WTC11 (cell line): ENCODE measurements around the gene CAST.

Source experiments
- CTCF ChIP-seq: fragments of 200-600 bp; IDR thresholded peaks from 2 replicates; pipeline ENCODE4 v1.8.0; 2022; ENCODE audit warnings: antibody characterized with exemption
- MAX ChIP-seq: sonication (generic); formaldehyde crosslinking; IDR thresholded peaks from 2 replicates; pipeline ENCODE4 v1.8.0; 2022; ENCODE audit warnings: mild to moderate bottlenecking, missing genetic modification reagents
- TCF7 ChIP-seq: sonication (generic); formaldehyde crosslinking; IDR thresholded peaks from 2 replicates; pipeline ENCODE4 v1.8.0; 2022; ENCODE audit warnings: mild to moderate bottlenecking, low read depth, missing genetic modification reagents, moderate library complexity
- ZNF671 ChIP-seq: fragments of 250-450 bp; sonication (Bioruptor Pico); IDR thresholded peaks from 2 replicates; pipeline ENCODE4 v1.8.0; 2021; ENCODE audit warnings: mild to moderate bottlenecking

- TF ChIP-seq TCF7 (no peak), CTCF (no peak), MAX (no peak), ZNF671 (no peak)
Observed at GRCh38 chr5:96628406-96628805, 33.8 kb upstream of the CAST start.
